H1 (cell line): Measurements from ENCODE around the gene CFAP298. TPM values are rescaled to one million over a fixed set of nuclear protein-coding genes. Genes with fewer than 3 reads are reported as not detected.

Experiments
- CBX8 ChIP-seq: fragments of 300-800, 300-1000 bp; sonication (generic); IDR thresholded peaks from 2 replicates; pipeline ENCODE4 v1.7.1; 2016; ENCODE audit warnings: low read depth, low read length, borderline replicate concordance
- CEBPB ChIP-seq: IDR thresholded peaks from 2 replicates; pipeline ENCODE4 v1.6.1; 2012; ENCODE audit warnings: low read depth, low read length
- CHD1 ChIP-seq: IDR thresholded peaks from 2 replicates; pipeline ENCODE4 v1.6.1; 2012; ENCODE audit warnings: low read depth, low read length, improper control_type of control experiment
- CHD7 ChIP-seq: fragments of 300-600 bp; sonication (generic); IDR thresholded peaks from 2 replicates; pipeline ENCODE4 v1.7.1; 2012; ENCODE audit warnings: low read length, moderate library complexity, mild to moderate bottlenecking, inconsistent platforms; ENCODE audit not compliant: insufficient replicate concordance
- EZH2 ChIP-seq: fragments of 200-600 bp; sonication (generic); IDR thresholded peaks from 2 replicates; pipeline ENCODE4 v1.7.1; 2012; ENCODE audit warnings: low read depth, mild to moderate bottlenecking, moderate library complexity, low read length, inconsistent platforms; ENCODE audit not compliant: severe bottlenecking
- GABPA ChIP-seq: IDR thresholded peaks from 2 replicates; pipeline ENCODE4 v1.6.1; 2011; ENCODE audit warnings: mild to moderate bottlenecking, low read length, moderate library complexity, borderline replicate concordance; ENCODE audit not compliant: insufficient read depth
- KDM4A ChIP-seq: IDR thresholded peaks from one replicate; pipeline ENCODE4 v1.7.1; 2012; ENCODE audit warnings: low read depth, mild to moderate bottlenecking, moderate library complexity, low read length, inconsistent platforms; ENCODE audit not compliant: severe bottlenecking
- PHF8 ChIP-seq: fragments of 200-600 bp; sonication (generic); conservative IDR thresholded peaks from 2 replicates; pipeline ENCODE4 v1.7.1; 2012; ENCODE audit warnings: low read depth, mild to moderate bottlenecking, inconsistent platforms, low read length, moderate library complexity
- RBBP5 ChIP-seq: IDR thresholded peaks from 2 replicates; pipeline ENCODE4 v1.7.1; 2012; ENCODE audit warnings: low read depth, mild to moderate bottlenecking, inconsistent platforms, low read length, moderate library complexity, borderline replicate concordance
- SIN3A ChIP-seq, 2 experiments: IDR thresholded peaks in 1 of 2; conservative IDR thresholded peaks in 1 of 2; 2 replicates each; pipeline ENCODE4 v1.6.1; 2011 to 2012; ENCODE audit warnings: low read length in 2 of 2, improper control_type of control experiment in 1 of 2, low read depth in 1 of 2, mild to moderate bottlenecking in 1 of 2
- TAF7 ChIP-seq: optimal IDR thresholded peaks from 2 replicates; pipeline ENCODE3; 2011; ENCODE audit warnings: low read depth, mild to moderate bottlenecking, inconsistent platforms, low read length, moderate library complexity, borderline replicate concordance
- polyA plus RNA-seq, 7 experiments: library from polyadenylated mRNA; depleted of rRNA in 3 of 7; stranded (reverse) in 5 of 7; unstranded in 2 of 7; fragments of >200 nt in 5 of 7; fragments of 200-250 nt in 2 of 7; gene quantifications; 1 replicate in 5 of 7; 2 replicates in 1 of 7; 4 replicates in 1 of 7; pipeline versions ENCODE4 v1.2.1 to v1.2.3, GENCODE V29; 2011 to 2013; ENCODE audit warnings: missing spikeins in 2 of 7, mixed read lengths in 2 of 7
- total RNA-seq: library from RNA; stranded (reverse); fragmentation: NEBNext Ultra II Directional; extraction: Animal tissue kit (Norgen Biotek cat#: 25700); gene quantifications from 2 replicates; pipeline ENCODE4 v1.2.1, GENCODE V29; 2021

Gene CFAP298
- total and polyA plus RNA-seq, 2 of the 8 experiments (the other 6 are each of a cell fraction or from before 2014, with no cell fraction given), result 43.0 to 68.1 TPM

GRCh38 chr21:32604464-32604863 lies 7.7 kb downstream of the CFAP298 start (continued):
- TF ChIP-seq CHD7 (peak; percentile 40), PHF8 (no peak), KDM4A (no peak), EZH2 (no peak), GABPA (no peak), TAF7 (no peak), CHD1 (no peak), CEBPB (no peak), RBBP5 (no peak), CBX8 (no peak), SIN3A (conservative IDR thresholded peaks at IDR 0.05 in 1 of 2, IDR thresholded peaks at IDR 0.05 in 1 of 2; ENCODE audit: low read depth in 1 of 2, low read length in 2 of 2) (peak; percentile 72 to 77; a peak in 1 of 4 replicates)
